Ovary (tissue), 9 donors: ENCODE results near the gene CRYL1. TPM values are rescaled to one million over a fixed set of nuclear protein-coding genes. Genes with fewer than 3 reads are reported as not detected.

Source experiments
- DNase-seq, 5 donors: peaks; one replicate each; pipeline ENCODE4 v3.0.0-alpha.2; 2019 to 2020
- H3K27ac ChIP-seq, 2 donors: fragments of 200-600 bp; one replicate each; pipeline versions ENCODE4 v1.5.1 to v1.8.0; 2019 to 2022
- H3K27me3 ChIP-seq: fragments of 200-600 bp; one replicate; pipeline ENCODE4 v1.8.0; 2022
- H3K36me3 ChIP-seq: fragments of 200-600 bp; sonication (generic); one replicate; pipeline ENCODE4 v1.5.1; 2019
- H3K4me1 ChIP-seq: one replicate; pipeline ENCODE4 v1.8.1; 2013; ENCODE audit warnings: mild to moderate bottlenecking, moderate library complexity; ENCODE audit not compliant: insufficient read depth
- H3K4me3 ChIP-seq: fragments of 200-600 bp; sonication (generic); one replicate; pipeline ENCODE4 v1.5.1; 2017
- H3K9me3 ChIP-seq, 2 donors: fragments of 200-600 bp in 1 of 2; sonication (generic) in 1 of 2; one replicate each; pipeline versions ENCODE4 v1.5.1 to v1.8.1; 2013 to 2019; ENCODE audit warnings: mild to moderate bottlenecking in 1 of 2, moderate library complexity in 1 of 2
- EP300 ChIP-seq: sonication (generic); formaldehyde crosslinking; IDR thresholded peaks from one replicate; pipeline ENCODE4 v1.6.1; 2017; ENCODE audit warnings: antibody characterized with exemption
- POLR2A ChIP-seq: fragments of 450-650 bp; IDR thresholded peaks from one replicate; pipeline ENCODE4 v1.6.1; 2017; ENCODE audit warnings: antibody characterized with exemption, mild to moderate bottlenecking, moderate library complexity
- WGBS, 3 donors: extraction: QIAGEN DNeasy Blood & Tissue Kit in 1 of 3; methylation state at CpG; one replicate each; pipeline versions ENCODE4 v1.1.5 to v1.1.7; 2013 to 2017; 5-methylcytosine and 5-hydroxymethylcytosine counted together
- intact Hi-C, 4 donors: fragments of 100-400 bp; cut with DNase I; formaldehyde crosslinking; loops; one replicate each; pipeline versions ENCODE4 v1.11.0 to v1.15.1; 2022 to 2023
- polyA plus RNA-seq, 2 donors: library from polyadenylated mRNA; stranded (reverse); fragments of 200-250 nt in 1 of 2; fragments of 350-450 nt in 1 of 2; fragmentation: Illumina TruSeq in 1 of 2; extraction: RNeasy Lipid Tissue Mini Kit (QIAGEN cat#74804) in 1 of 2; gene quantifications; one replicate each; pipeline ENCODE4 v1.2.3, GENCODE V29; 2013 to 2014
- total RNA-seq, 7 donors: library from RNA; depleted of rRNA in 2 of 7; stranded (reverse); fragments of >200 nt in 2 of 7; fragmentation: NEBNext Ultra II Directional in 3 of 7; extraction: Animal tissue kit (Norgen Biotek cat#: 25700) in 3 of 7; gene quantifications; one replicate each; pipeline versions ENCODE4 v1.1.0 to v1.2.4, GENCODE V29; 2016 to 2023
- TF ChIP-seq, protein P1 (sequence below), 3 donors: fragments of 450-650 bp in 2 of 3; fragments of 200-600 bp in 1 of 3; IDR thresholded peaks; one replicate each; pipeline versions ENCODE4 v1.5.1 to v1.8.0; 2016 to 2022; ENCODE audit warnings: antibody characterized with exemption in 3 of 3, mild to moderate bottlenecking in 1 of 3
- donor health status: DM: no; HTN: no; CAD: no; lungs with moderate emphysema.
- donor health status: DM: no; HTN: no; CAD: no.
- donor health status: Bipolar disorder and iron deficiency.
- donor health status: DM: yes; HTN: yes; CAD: no.
- donor health status: DM: no; HTN: no; CAD: no.
- donor health status: DM: yes; HTN: yes; CAD: no.

Gene CRYL1
- total and polyA plus RNA-seq, 9 donors = 17.3 to 41.7 (median 25.8) TPM

DNA sequence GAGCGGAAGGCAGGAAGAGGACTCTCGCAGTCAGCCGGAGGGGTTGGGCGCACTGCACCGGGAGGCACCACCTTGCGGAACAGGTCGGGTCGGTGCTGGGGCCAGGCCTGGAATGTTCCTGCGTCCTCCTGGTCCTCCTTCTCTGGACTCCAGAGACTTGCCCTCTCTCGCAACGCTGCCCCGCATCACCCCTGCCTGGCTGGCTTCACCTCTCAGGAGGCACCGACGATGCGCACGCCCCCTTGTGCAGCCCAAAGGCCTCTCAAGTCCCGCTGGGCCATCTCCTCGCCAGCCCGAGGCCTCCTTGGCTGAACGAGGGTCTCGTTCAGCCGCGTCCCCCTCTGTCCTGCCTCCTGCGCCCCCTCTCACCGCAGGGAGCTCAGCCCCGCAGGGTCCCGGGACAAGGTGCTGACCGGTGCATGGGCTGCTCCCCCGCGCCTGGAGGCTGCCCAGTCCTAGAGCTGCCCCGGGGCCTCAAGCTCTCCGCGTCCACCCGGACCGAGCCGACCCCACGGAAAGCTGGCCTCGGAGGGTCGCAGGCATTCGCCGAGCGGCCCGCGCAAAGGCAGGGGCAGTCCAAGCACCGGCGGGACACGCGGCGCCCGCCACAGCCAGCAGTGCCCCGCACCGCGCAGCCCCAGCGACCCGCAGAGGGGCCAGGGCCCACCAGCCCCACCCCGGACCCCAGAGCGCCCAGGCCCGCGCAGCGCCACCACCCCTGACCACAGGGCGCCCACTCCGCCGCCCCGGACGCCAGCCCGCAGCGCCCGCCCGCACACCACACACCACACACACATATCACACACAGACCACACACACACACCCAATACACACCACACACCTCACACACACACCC, 133.8 kb downstream of the CRYL1 start:
- Histone ChIP-seq H3K9me3 (no peaks in the 10 kb centered on the region), H3K4me3 (no peak overlapping the region), H3K27ac (no peak overlapping the region), H3K27me3 (no peaks in the 10 kb centered on the region), H3K4me1 (no peaks in the 10 kb centered on the region), H3K36me3 (no peaks in the 10 kb centered on the region)
- DNase-seq = no peak
- TF ChIP-seq, protein P1, sequence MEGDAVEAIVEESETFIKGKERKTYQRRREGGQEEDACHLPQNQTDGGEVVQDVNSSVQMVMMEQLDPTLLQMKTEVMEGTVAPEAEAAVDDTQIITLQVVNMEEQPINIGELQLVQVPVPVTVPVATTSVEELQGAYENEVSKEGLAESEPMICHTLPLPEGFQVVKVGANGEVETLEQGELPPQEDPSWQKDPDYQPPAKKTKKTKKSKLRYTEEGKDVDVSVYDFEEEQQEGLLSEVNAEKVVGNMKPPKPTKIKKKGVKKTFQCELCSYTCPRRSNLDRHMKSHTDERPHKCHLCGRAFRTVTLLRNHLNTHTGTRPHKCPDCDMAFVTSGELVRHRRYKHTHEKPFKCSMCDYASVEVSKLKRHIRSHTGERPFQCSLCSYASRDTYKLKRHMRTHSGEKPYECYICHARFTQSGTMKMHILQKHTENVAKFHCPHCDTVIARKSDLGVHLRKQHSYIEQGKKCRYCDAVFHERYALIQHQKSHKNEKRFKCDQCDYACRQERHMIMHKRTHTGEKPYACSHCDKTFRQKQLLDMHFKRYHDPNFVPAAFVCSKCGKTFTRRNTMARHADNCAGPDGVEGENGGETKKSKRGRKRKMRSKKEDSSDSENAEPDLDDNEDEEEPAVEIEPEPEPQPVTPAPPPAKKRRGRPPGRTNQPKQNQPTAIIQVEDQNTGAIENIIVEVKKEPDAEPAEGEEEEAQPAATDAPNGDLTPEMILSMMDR (IDR thresholded peaks at IDR 0.05) = no peak
- TF ChIP-seq EP300 = no peak
- TF ChIP-seq POLR2A = no peak
- intact Hi-C loops = no loop called here
- 93 to 96% (median 94%) methylated on average over 57 to 69 of the region's 69 CpGs for WGBS, 3 donors

DNA sequence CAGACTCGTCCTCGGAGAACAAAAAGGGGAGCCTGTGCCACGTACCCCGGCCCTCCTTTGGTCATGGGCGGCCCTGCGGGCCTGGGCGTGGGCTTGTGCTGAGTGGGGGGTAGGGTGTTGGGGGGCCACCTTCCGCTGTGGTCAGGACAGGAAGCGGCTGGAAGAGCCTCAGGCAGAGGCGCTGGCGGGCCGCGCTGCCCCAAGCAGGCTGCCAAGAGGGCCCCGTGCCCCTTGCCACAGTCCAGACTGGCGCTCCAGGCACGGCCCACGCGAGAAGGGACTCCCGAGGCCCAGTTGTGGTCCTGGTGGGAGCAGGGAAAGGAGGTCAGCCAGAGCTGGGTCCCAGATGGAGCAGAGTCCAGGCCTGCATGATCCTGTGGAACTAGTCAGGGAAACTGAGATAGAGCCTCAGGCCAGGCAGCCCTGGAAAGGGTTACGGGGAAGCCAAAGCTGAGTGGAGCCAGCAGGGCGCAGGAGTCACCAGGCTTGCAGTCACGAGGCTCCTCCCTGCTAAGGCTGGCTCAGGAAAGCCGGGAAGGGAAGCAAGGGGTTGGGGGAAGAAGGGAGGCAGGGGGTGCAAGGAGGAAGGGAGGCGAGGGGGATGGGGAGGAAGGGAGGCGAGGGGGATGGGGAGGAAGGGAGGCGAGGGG, 135.0 kb downstream of the CRYL1 start:
- TF ChIP-seq EP300 = no peak
- TF ChIP-seq, protein P1 (IDR thresholded peaks at IDR 0.05) = no peak
- TF ChIP-seq POLR2A = no peak
- intact Hi-C loops = no loop called here
- no peak for DNase-seq
- Histone ChIP-seq H3K36me3 (no peaks in the 10 kb centered on the region), H3K9me3 (no peaks in the 10 kb centered on the region), H3K4me1 (no peaks in the 10 kb centered on the region), H3K27ac (no peak overlapping the region), H3K27me3 (no peaks in the 10 kb centered on the region), H3K4me3 (no peak overlapping the region)
- 79 to 87% (median 86%) methylated on average over 21 to 26 of the region's 26 CpGs for WGBS, 3 donors

DNA sequence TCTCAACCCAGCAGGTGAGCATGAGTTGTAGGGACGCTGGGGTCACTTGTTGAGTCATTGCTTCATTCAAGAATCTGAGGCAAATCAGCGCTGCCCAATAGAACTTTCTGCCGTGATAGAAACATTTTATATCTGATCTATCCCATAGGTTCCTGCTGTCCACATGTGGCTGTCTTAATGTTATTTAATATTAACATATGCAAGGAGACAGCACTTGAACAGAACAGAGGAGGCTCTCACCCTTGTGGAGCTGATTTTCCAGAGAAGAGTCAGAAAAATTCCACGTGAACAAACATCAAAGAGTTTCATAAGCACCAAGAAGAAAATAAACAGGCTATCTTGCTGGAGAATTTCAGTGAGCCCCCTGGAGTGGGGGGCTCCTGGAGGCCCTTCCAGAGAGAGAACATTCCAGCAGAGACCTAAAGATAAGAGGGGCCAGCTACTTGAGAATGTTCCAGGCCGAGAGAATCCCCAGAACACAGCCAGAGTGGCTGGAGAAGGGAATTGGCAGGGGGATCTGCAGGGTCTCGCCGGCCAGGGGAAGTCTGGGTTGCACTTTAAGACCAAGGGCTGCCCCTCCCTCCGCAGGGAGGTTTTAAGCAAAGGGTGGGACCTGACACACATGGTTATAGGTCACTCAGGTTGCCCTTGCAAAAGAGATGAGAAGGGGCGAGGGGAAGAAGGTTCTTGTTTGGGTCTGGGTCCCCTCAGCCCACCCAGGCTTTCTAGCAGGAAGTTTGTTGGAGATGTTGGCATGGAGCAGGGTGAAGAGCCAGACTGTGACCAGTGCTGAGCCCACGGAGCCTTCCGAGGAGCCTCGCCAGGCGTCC, 135.7 kb downstream of the CRYL1 start:
- intact Hi-C loops = no loop called here
- no peaks in the 10 kb centered on the region for H3K4me1 ChIP-seq
- WGBS, 3 donors = 65 to 66% (median 65%) methylated on average over 13 of the region's 13 CpGs
- H3K9me3 ChIP-seq = no peaks in the 10 kb centered on the region
- no peaks in the 10 kb centered on the region for H3K36me3 ChIP-seq
- TF ChIP-seq, protein P1 (IDR thresholded peaks at IDR 0.05) = no peak
- TF ChIP-seq EP300 = no peak
- H3K27me3 ChIP-seq = no peaks in the 10 kb centered on the region
- no peak overlapping the region for H3K4me3 ChIP-seq
- DNase-seq = no peak
- no peak overlapping the region for H3K27ac ChIP-seq

DNA sequence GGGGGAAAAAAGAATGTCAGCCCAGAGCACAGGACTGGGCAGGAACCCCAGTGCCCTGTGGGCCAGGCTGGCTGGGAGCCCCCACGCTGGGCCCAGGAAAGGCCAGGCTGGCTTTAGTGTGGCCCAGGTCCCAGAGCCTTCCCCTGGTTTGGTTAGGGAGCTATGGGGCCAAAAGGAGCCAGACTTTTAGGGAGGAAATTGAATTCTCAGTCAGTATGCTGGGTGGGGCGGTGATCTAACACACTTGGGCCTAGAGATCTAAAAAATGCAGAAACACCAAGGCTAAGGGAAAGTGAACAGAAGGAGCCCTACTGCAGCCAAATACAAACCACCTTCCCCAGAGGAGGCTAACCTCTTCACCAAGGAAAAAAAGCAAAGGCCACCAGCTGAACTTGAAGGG, 137.5 kb downstream of the CRYL1 start:
- no peak overlapping the region for H3K27ac ChIP-seq
- no peaks in the 10 kb centered on the region for H3K27me3 ChIP-seq
- WGBS, 3 donors = 80 to 91% (median 87%) methylated on average over 2 of the region's 2 CpGs
- no peak for TF ChIP-seq POLR2A
- H3K9me3 ChIP-seq = no peaks in the 10 kb centered on the region
- H3K4me3 ChIP-seq = no peak overlapping the region
- intact Hi-C loops = no loop called here
- DNase-seq = no peak
- H3K36me3 ChIP-seq = no peaks in the 10 kb centered on the region
- H3K4me1 ChIP-seq = no peaks in the 10 kb centered on the region
